ENCODE results near the gene UNCX.

The UNCX gene

GRCh38 chr7:1239803-1240516, 7.3 kb downstream of the UNCX start:
- H3K4me1 Mint-ChIP-seq (ENCODE audit: low read depth), result peaks cover 5% of the 10 kb centered on the region
- H3K36me3 Mint-ChIP-seq (ENCODE audit: low read depth), result no peaks in the 10 kb centered on the region
- intact Hi-C loops (cut with micrococcal nuclease), result no loop called here
- H3K27me3 Mint-ChIP-seq, result peaks cover 78% of the 10 kb centered on the region
- no peak overlapping the region for H3K4me3 Mint-ChIP-seq
- H3K9me3 Mint-ChIP-seq, result no peaks in the 10 kb centered on the region
- H3K27ac Mint-ChIP-seq, result no peak overlapping the region

- H3K9me3 Mint-ChIP-seq, result no peaks in the 10 kb centered on the region
- intact Hi-C loops (cut with micrococcal nuclease), result no loop called here
- H3K4me3 Mint-ChIP-seq, result no peak overlapping the region
- peaks cover 78% of the 10 kb centered on the region for H3K27me3 Mint-ChIP-seq
- peaks cover 3% of the 10 kb centered on the region for H3K4me1 Mint-ChIP-seq (ENCODE audit: low read depth)
- H3K27ac Mint-ChIP-seq, result no peak overlapping the region
- no peaks in the 10 kb centered on the region for H3K36me3 Mint-ChIP-seq (ENCODE audit: low read depth)
Measured at GRCh38 chr7:1240517-1241257, 8.0 kb downstream of the UNCX start.

GRCh38 chr7:1241258-1241602, 8.6 kb downstream of the UNCX start:
- Mint-ChIP-seq H3K27me3 (peaks cover 82% of the 10 kb centered on the region), H3K36me3 (ENCODE audit: low read depth) (no peaks in the 10 kb centered on the region), H3K27ac (no peak overlapping the region), H3K4me3 (no peak overlapping the region), H3K4me1 (ENCODE audit: low read depth) (peaks cover 1% of the 10 kb centered on the region), H3K9me3 (no peaks in the 10 kb centered on the region)
- intact Hi-C loops (cut with micrococcal nuclease), result no loop called here

- H3K27ac Mint-ChIP-seq, result no peak overlapping the region
- intact Hi-C loops (cut with micrococcal nuclease), result no loop called here
- peaks cover 6% of the 10 kb centered on the region for H3K4me1 Mint-ChIP-seq (ENCODE audit: low read depth)
- H3K4me3 Mint-ChIP-seq, result no peak overlapping the region
- peaks cover 87% of the 10 kb centered on the region for H3K27me3 Mint-ChIP-seq
- H3K9me3 Mint-ChIP-seq, result no peaks in the 10 kb centered on the region
- no peaks in the 10 kb centered on the region for H3K36me3 Mint-ChIP-seq (ENCODE audit: low read depth)
Measured at GRCh38 chr7:1241603-1242255, 9.1 kb downstream of the UNCX start.

- Mint-ChIP-seq H3K9me3 (no peaks in the 10 kb centered on the region), H3K4me1 (ENCODE audit: low read depth) (peaks cover 6% of the 10 kb centered on the region), H3K27me3 (peaks cover 88% of the 10 kb centered on the region), H3K4me3 (no peak overlapping the region), H3K36me3 (ENCODE audit: low read depth) (no peaks in the 10 kb centered on the region), H3K27ac (no peak overlapping the region)
- intact Hi-C loops (cut with micrococcal nuclease), result no loop called here
Measured at GRCh38 chr7:1242256-1242605, 9.6 kb downstream of the UNCX start.

GRCh38 chr7:1242606-1243289, 10.1 kb downstream of the UNCX start:
- peaks cover 6% of the 10 kb centered on the region for H3K4me1 Mint-ChIP-seq (ENCODE audit: low read depth)
- H3K27me3 Mint-ChIP-seq, result peaks cover 89% of the 10 kb centered on the region
- H3K27ac Mint-ChIP-seq, result no peak overlapping the region
- H3K36me3 Mint-ChIP-seq (ENCODE audit: low read depth), result no peaks in the 10 kb centered on the region
- no peaks in the 10 kb centered on the region for H3K9me3 Mint-ChIP-seq
- intact Hi-C loops (cut with micrococcal nuclease), result no loop called here
- H3K4me3 Mint-ChIP-seq, result no peak overlapping the region

GRCh38 chr7:1243290-1243963, 10.8 kb downstream of the UNCX start:
- Mint-ChIP-seq H3K27ac (no peak overlapping the region), H3K4me3 (no peak overlapping the region), H3K4me1 (ENCODE audit: low read depth) (peaks cover 6% of the 10 kb centered on the region), H3K9me3 (no peaks in the 10 kb centered on the region), H3K36me3 (ENCODE audit: low read depth) (no peaks in the 10 kb centered on the region), H3K27me3 (peaks cover 89% of the 10 kb centered on the region)
- intact Hi-C loops (cut with micrococcal nuclease), result no loop called here

GRCh38 chr7:1243964-1244416, 11.3 kb downstream of the UNCX start:
- no peaks in the 10 kb centered on the region for H3K36me3 Mint-ChIP-seq (ENCODE audit: low read depth)
- peaks cover 89% of the 10 kb centered on the region for H3K27me3 Mint-ChIP-seq
- intact Hi-C loops (cut with micrococcal nuclease), result no loop called here
- no peak overlapping the region for H3K4me3 Mint-ChIP-seq
- no peak overlapping the region for H3K27ac Mint-ChIP-seq
- no peaks in the 10 kb centered on the region for H3K9me3 Mint-ChIP-seq
- peaks cover 6% of the 10 kb centered on the region for H3K4me1 Mint-ChIP-seq (ENCODE audit: low read depth)

GRCh38 chr7:1244700-1245523, 12.2 kb downstream of the UNCX start:
- Mint-ChIP-seq H3K27ac (no peak overlapping the region), H3K27me3 (peaks cover 87% of the 10 kb centered on the region), H3K9me3 (no peaks in the 10 kb centered on the region), H3K4me1 (ENCODE audit: low read depth) (peaks cover 6% of the 10 kb centered on the region), H3K4me3 (no peak overlapping the region), H3K36me3 (ENCODE audit: low read depth) (no peaks in the 10 kb centered on the region)
- intact Hi-C loops (cut with micrococcal nuclease), result no loop called here

- Mint-ChIP-seq H3K9me3 (no peaks in the 10 kb centered on the region), H3K36me3 (ENCODE audit: low read depth) (no peaks in the 10 kb centered on the region), H3K27me3 (peaks cover 87% of the 10 kb centered on the region), H3K27ac (no peak overlapping the region), H3K4me3 (no peak overlapping the region), H3K4me1 (ENCODE audit: low read depth) (peaks cover 6% of the 10 kb centered on the region)
- intact Hi-C loops (cut with micrococcal nuclease), result no loop called here
Measured at GRCh38 chr7:1245524-1246050, 12.9 kb downstream of the UNCX start.

- Mint-ChIP-seq H3K36me3 (ENCODE audit: low read depth) (no peaks in the 10 kb centered on the region), H3K4me1 (ENCODE audit: low read depth) (peaks cover 6% of the 10 kb centered on the region), H3K9me3 (no peaks in the 10 kb centered on the region), H3K27me3 (peaks cover 88% of the 10 kb centered on the region), H3K4me3 (peak overlapping the region; percentile 13), H3K27ac (no peak overlapping the region)
- intact Hi-C loops (cut with micrococcal nuclease), result no loop called here
Measured at GRCh38 chr7:1246160-1246870, 13.6 kb downstream of the UNCX start.

GRCh38 chr7:1246871-1247526, 14.3 kb downstream of the UNCX start:
- H3K4me1 Mint-ChIP-seq (ENCODE audit: low read depth), result peaks cover 6% of the 10 kb centered on the region
- no peaks in the 10 kb centered on the region for H3K9me3 Mint-ChIP-seq
- H3K27me3 Mint-ChIP-seq, result peaks cover 89% of the 10 kb centered on the region
- intact Hi-C loops (cut with micrococcal nuclease), result no loop called here
- H3K27ac Mint-ChIP-seq, result no peak overlapping the region
- H3K4me3 Mint-ChIP-seq, result no peak overlapping the region
- H3K36me3 Mint-ChIP-seq (ENCODE audit: low read depth), result no peaks in the 10 kb centered on the region

Data from dendritic cell treated with granulocyte-macrophage colony-stimulating factor and Interleukin-4, amounts not matched to agents 40 ng/mL and 50 ng/mL, for 4 days (primary cell).